HG03103 (cell line): ENCODE measurements around the gene CAPN11.
"Not testable (repeated sequence)": the region's sequence is repeated elsewhere in the genome, so short reads cannot be mapped to it uniquely, and the experiment has no call there.

Experiments used
- ATAC-seq: cut with Tn5 transposase; IDR thresholded peaks from one replicate; pipeline ENCODE4 v1.9.1; 2021; ENCODE audit warnings: low read depth; ENCODE audit not compliant: unreplicated experiment

Gene CAPN11

DNA sequence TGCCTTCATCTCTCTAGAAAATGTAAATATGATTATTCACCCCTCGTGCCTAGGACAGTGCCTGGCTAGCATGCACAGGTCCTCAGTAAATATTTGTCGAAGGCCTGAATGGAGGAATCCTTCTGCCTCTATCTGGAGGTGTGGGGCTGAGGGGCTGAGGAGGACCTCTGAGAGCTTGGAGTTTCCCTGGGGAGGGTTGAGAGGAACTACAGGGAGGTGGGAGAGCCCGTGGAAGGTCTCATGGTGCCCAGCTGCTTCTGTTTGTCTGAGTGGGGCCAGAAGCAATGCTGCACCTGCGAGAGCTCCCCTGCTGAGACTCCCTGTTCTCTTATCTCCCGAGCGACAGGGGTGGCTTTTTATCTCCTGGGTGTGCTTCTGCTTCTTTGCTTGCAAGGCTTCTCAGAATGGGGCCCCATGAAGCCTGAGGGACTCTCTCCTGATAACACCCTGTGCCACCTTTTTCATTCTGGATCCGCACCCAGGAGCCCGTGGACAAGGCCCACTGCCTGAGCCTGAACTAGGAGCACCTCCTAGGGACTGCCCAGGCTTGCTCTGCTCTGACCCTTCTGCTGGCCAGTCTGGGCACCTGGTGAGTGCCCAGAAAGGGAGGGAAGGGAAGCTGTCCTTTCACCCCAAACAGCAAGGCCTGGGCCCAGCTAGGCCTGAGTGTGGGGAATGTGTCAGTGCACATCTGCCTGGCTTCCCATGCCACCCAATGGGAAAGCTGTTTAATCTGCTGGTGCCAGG, 67.1 kb downstream of the CAPN11 start:
- ATAC-seq, result no peak

DNA sequence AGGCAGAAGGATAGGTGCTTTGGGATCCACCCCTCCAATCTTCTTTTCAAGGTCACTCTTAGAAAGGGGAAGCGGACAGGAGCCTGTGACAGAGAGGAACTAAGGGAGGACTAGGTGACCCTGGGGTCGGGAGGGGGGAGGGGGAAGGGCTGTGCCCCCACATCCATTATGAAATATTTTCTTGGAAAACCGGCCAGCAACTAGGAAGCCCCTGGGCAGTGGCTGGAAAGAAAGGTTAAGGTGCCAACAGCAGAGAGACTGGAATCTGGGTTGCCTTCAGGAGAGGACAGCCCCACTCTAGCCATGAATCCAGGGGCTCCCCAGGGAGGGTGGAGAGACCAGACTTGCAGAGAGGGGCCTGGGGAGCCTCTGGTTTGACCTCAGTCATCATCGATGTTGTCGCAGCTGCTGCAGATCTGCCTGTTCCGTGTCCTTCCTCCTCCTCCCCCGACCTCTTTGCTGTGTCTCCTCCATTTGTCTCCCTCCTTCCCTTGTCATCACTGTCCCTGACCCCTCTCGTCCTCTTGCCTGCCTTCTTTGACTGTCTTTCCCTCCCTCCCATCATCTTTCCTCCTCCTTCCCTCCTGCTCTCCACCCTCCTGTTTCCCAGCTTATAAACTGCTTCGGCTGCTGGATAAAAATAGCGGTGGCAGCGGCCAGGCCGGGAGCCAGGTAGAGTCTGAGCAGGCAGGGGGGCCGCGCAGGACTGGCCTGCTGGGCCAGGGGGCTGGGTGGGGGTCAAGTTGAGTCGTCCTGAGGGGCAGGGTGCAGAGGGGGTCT, 67.9 kb downstream of the CAPN11 start:
- ATAC-seq, result no peak

DNA sequence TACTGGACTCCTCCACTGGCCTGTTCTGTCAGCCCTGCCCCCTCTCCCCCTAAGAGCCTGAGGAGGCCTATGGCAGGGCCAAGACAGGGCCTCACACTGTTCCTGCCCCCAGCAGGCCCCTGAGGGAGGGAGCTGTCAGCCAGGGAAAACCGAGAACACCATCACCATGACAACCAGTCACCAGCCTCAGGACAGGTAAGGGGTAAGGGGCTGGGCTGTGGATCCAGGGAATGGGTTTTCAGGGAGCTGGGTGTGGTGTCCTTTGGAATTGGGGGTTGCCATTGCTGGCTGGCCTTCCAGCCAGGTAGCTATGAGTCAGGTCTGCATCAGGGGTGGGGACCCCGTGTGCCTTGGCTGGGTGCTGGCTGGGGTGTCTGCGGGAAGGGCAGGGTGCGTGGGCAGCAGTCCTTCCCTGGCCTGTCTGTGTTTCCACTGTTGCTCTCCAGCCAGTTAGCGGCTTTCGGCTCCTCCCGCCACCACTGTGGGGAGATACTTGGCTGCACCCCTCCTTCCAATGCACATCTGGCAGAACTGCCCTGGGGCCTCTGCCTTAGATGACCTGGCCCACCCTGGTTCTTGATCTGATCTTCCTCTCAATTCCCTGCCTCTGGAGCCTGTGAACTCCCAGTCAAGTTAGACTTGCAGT, 68.7 kb downstream of the CAPN11 start:
- no peak for ATAC-seq

GRCh38 chr6:44228031-44228430, 69.4 kb downstream of the CAPN11 start:
- no peak for ATAC-seq

DNA sequence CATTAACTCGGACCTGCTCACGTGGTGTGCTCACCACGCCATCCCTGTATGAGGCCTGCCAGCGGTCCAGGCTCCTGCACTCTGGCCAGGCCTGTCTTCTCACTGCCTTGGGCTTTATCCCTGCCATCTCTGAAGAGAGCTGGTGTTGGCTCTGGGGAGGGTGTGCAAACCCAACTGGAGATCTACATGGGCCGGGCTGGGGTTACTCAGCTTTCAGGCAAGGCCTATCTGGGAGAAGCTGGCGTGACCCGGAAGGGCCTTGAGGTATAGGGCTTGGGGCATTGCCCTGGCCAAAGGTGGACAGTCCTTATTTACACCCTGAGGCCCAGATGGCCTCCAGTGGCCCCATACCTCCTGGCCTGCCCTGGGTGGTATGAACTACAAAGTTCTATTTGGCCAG, 69.8 kb downstream of the CAPN11 start:
- no peak for ATAC-seq

DNA sequence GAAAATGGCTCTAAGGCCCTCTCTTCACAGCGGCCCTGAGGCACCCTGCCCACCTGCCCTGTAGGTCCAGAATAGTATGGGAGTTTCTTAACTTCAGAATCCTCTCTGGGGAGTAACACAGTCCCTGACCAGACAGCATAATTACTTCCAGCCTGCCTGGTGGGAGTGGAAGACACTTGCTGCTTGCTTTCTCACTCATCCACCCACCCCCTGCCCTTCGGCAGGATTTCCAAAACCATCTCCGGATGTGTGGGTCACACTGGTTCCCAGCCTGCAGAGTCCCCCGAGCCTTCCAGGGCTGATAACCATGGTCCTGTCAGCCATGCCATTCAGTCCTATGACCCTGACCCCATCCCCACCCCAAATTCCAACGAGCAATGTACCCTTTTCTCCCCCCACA, 70.2 kb downstream of the CAPN11 start:
- ATAC-seq, result no peak

DNA sequence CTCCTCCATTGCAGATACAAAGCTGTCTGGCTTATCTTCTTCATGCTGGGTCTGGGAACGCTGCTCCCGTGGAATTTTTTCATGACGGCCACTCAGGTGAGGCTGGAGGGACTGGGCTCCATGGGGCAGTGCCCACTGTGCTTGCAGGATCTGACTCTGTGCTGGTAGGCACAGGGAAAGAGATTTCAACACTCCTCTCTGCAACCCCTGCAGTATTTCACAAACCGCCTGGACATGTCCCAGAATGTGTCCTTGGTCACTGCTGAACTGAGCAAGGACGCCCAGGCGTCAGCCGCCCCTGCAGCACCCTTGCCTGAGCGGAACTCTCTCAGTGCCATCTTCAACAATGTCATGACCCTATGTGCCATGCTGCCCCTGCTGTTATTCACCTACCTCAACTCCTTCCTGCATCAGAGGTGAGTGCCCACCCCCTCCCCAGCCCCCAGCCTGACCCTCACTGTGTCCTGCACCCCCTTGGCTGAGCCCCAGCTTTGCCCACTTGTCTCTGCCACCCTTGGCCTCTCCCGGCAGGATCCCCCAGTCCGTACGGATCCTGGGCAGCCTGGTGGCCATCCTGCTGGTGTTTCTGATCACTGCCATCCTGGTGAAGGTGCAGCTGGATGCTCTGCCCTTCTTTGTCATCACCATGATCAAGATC, 70.9 kb downstream of the CAPN11 start:
- no peak for ATAC-seq

- no peak for ATAC-seq
Observed at GRCh38 chr6:44230034-44230675, 71.5 kb downstream of the CAPN11 start.

DNA sequence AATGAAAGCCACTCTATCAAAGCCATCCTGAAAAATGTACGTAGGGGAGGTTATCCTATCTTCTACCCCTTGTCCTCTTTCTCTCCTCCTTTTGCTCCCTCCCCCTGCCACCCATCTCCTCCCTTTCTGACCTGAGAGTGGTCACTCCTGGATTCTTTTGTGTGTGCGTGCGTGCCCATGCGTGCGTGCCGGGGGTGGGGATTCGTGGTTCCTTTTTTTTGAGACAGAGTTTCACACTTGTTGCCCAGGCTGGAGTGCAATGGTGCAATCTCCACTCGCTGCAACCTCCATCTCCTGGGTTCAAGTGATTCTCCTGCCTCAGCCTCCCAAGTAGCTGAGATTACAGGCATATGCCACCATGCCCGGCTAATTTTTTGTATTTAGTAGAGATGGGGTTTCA, 72.8 kb downstream of the CAPN11 start:
- ATAC-seq, result not testable (repeated sequence)

DNA sequence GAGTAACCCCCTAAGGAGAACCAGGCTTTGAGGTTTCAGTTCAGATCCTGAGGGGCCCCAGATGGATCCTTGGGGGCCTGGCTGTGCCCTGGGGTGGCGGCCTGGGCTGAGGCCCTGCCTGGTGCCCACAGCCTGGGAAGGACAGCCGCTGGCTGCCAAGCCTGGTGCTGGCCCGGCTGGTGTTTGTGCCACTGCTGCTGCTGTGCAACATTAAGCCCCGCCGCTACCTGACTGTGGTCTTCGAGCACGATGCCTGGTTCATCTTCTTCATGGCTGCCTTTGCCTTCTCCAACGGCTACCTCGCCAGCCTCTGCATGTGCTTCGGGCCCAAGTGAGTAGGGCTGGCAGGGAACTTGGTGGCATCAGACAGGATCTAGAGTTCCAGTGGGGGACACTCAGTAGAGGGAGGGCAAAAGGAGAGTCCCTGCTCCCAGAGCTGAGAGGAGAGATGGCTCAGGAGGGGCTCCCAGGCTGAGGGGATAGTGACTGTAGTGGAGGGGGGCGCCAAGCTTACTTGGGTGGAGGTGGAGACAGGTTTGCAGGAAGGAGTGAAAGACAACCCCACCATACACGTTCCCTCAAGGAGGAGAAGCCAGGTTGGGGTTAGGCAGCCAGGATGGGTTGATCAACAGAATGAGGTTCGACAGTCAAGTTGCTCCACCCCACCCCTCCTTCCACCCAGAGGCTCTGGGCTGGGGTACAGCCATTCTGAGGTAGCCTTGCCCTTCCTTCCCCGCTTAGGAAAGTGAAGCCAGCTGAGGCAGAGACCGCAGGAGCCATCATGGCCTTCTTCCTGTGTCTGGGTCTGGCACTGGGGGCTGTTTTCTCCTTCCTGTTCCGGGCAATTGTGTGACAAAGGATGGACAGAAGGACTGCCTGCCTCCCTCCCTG, 74.3 kb downstream of the CAPN11 start:
- no peak for ATAC-seq

DNA sequence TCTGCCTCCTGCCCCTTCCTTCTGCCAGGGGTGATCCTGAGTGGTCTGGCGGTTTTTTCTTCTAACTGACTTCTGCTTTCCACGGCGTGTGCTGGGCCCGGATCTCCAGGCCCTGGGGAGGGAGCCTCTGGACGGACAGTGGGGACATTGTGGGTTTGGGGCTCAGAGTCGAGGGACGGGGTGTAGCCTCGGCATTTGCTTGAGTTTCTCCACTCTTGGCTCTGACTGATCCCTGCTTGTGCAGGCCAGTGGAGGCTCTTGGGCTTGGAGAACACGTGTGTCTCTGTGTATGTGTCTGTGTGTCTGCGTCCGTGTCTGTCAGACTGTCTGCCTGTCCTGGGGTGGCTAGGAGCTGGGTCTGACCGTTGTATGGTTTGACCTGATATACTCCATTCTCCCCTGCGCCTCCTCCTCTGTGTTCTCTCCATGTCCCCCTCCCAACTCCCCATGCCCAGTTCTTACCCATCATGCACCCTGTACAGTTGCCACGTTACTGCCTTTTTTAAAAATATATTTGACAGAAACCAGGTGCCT, 75.0 kb downstream of the CAPN11 start:
- ATAC-seq, result no peak
